HepG2 (cell line): ENCODE measurements around the gene KAZN. TPM values are rescaled to one million over a fixed set of nuclear protein-coding genes. Genes with fewer than 3 reads are reported as not detected.

Source experiments
- DNMT1 ChIP-seq: sonication (generic); formaldehyde crosslinking; IDR thresholded peaks from 2 replicates; pipeline ENCODE4 v1.5.1; 2020; ENCODE audit warnings: mild to moderate bottlenecking, missing genetic modification reagents
- ZBTB42 ChIP-seq: sonication (generic); formaldehyde crosslinking; IDR thresholded peaks from 2 replicates; pipeline ENCODE4 v1.5.0; 2020; ENCODE audit warnings: mild to moderate bottlenecking, missing genetic modification reagents
- ZNF607 ChIP-seq: sonication (generic); formaldehyde crosslinking; IDR thresholded peaks from 2 replicates; pipeline ENCODE4 v1.5.1; 2020; ENCODE audit warnings: missing genetic modification reagents, mild to moderate bottlenecking, borderline replicate concordance
- ZNF772 ChIP-seq: sonication (generic); formaldehyde crosslinking; IDR thresholded peaks from 2 replicates; pipeline ENCODE4 v1.5.0; 2020; ENCODE audit warnings: mild to moderate bottlenecking, missing genetic modification reagents
- ZNF83 ChIP-seq: sonication (generic); formaldehyde crosslinking; IDR thresholded peaks from 2 replicates; pipeline ENCODE4 v1.4.0; 2020; ENCODE audit warnings: missing genetic modification reagents, mild to moderate bottlenecking, borderline replicate concordance
- polyA plus RNA-seq, 8 experiments: library from polyadenylated mRNA; depleted of rRNA in 3 of 8; stranded (reverse) in 7 of 8; unstranded in 1 of 8; fragments of >200 nt; fragmentation: Illumina TruSeq in 4 of 8; extraction: Trizol in 4 of 8; gene quantifications; 2 replicates each; pipeline versions ENCODE4 v1.2.1 to v1.2.3, GENCODE V29; 2011 to 2016; ENCODE audit warnings: low read depth in 4 of 8, missing spikeins in 1 of 8, mixed read lengths in 1 of 8; ENCODE audit not compliant: insufficient read depth in 1 of 8
- total RNA-seq, 5 experiments: library from RNA; depleted of rRNA; stranded (reverse); fragments of >200 nt; fragmentation: Illumina TruSeq; extraction: Trizol; gene quantifications; 2 replicates each; pipeline ENCODE4 v1.2.3, GENCODE V29; 2016; ENCODE audit warnings: low read depth in 1 of 5
- TF ChIP-seq, protein P1 (sequence below): sonication (generic); formaldehyde crosslinking; IDR thresholded peaks from 2 replicates; pipeline ENCODE4 v1.5.0; 2020; ENCODE audit warnings: mild to moderate bottlenecking, missing genetic modification reagents, borderline replicate concordance
- TF ChIP-seq, protein P2 (sequence below): sonication (generic); formaldehyde crosslinking; IDR thresholded peaks from 2 replicates; pipeline ENCODE4 v1.8.1; 2023; ENCODE audit warnings: mild to moderate bottlenecking, inconsistent platforms, moderate library complexity, missing genetic modification reagents, borderline replicate concordance
- TF ChIP-seq, protein P3 (sequence below): sonication (generic); formaldehyde crosslinking; IDR thresholded peaks from one replicate; pipeline ENCODE4 v1.5.1; 2020; ENCODE audit warnings: mild to moderate bottlenecking, missing genetic modification reagents; ENCODE audit errors: not compliant biosample characterization

Gene KAZN
- total and polyA plus RNA-seq, 2 of the 13 experiments (the other 11 are each of a cell fraction or from before 2014, with no cell fraction given): 10.4 to 13.5 TPM

DNA sequence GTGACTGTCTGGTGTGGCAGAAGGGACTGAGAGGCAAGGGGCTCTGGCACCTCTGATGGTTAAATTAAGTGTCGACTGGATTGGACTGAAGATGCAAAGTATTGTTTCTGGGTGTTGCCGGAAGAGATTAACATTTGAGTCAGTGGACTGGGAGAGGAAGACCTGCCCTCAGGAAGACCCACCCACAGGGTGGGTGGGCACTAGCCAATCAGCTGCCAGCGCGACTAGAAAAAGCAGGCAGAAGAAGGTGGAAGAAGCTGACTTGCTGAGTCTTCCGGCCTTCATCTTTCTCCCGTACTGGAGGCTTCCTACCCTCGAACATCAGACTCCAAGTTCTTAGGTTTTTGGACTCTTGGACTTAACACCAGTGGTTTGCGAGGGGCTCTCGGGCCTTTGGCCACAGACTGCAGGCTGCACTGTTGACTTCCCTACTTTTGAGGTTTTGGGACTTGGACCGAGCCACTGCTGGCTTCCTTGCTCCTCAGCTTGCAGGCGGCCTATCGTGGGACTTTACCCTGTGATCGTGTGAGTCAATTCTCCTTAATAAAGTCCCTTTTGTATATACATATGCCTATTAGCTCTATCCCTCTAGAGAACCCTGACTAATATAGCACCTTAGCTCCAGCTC lies 79.6 kb downstream of the KAZN start (continued):
- TF ChIP-seq, protein P1, sequence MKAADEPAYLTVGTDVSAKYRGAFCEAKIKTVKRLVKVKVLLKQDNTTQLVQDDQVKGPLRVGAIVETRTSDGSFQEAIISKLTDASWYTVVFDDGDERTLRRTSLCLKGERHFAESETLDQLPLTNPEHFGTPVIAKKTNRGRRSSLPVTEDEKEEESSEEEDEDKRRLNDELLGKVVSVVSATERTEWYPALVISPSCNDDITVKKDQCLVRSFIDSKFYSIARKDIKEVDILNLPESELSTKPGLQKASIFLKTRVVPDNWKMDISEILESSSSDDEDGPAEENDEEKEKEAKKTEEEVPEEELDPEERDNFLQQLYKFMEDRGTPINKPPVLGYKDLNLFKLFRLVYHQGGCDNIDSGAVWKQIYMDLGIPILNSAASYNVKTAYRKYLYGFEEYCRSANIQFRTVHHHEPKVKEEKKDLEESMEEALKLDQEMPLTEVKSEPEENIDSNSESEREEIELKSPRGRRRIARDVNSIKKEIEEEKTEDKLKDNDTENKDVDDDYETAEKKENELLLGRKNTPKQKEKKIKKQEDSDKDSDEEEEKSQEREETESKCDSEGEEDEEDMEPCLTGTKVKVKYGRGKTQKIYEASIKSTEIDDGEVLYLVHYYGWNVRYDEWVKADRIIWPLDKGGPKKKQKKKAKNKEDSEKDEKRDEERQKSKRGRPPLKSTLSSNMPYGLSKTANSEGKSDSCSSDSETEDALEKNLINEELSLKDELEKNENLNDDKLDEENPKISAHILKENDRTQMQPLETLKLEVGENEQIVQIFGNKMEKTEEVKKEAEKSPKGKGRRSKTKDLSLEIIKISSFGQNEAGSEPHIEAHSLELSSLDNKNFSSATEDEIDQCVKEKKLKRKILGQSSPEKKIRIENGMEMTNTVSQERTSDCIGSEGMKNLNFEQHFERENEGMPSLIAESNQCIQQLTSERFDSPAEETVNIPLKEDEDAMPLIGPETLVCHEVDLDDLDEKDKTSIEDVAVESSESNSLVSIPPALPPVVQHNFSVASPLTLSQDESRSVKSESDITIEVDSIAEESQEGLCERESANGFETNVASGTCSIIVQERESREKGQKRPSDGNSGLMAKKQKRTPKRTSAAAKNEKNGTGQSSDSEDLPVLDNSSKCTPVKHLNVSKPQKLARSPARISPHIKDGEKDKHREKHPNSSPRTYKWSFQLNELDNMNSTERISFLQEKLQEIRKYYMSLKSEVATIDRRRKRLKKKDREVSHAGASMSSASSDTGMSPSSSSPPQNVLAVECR: no peak
- TF ChIP-seq ZNF607 (no peak), DNMT1 (CRISPR knock-in tag) (no peak), ZBTB42 (CRISPR knock-in tag) (no peak), ZNF83 (CRISPR knock-in tag) (no peak), ZNF772 (CRISPR knock-in tag) (no peak)
- TF ChIP-seq, protein P2, sequence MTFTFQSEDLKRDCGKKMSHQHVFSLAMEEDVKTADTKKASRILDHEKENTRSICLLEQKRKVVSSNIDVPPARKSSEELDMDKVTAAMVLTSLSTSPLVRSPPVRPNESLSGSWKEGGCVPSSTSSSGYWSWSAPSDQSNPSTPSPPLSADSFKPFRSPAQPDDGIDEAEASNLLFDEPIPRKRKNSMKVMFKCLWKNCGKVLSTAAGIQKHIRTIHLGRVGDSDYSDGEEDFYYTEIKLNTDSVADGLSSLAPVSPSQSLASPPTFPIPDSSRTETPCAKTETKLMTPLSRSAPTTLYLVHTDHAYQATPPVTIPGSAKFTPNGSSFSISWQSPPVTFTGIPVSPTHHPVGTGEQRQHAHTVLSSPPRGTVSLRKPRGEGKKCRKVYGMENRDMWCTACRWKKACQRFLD: no peak
- TF ChIP-seq, protein P3, sequence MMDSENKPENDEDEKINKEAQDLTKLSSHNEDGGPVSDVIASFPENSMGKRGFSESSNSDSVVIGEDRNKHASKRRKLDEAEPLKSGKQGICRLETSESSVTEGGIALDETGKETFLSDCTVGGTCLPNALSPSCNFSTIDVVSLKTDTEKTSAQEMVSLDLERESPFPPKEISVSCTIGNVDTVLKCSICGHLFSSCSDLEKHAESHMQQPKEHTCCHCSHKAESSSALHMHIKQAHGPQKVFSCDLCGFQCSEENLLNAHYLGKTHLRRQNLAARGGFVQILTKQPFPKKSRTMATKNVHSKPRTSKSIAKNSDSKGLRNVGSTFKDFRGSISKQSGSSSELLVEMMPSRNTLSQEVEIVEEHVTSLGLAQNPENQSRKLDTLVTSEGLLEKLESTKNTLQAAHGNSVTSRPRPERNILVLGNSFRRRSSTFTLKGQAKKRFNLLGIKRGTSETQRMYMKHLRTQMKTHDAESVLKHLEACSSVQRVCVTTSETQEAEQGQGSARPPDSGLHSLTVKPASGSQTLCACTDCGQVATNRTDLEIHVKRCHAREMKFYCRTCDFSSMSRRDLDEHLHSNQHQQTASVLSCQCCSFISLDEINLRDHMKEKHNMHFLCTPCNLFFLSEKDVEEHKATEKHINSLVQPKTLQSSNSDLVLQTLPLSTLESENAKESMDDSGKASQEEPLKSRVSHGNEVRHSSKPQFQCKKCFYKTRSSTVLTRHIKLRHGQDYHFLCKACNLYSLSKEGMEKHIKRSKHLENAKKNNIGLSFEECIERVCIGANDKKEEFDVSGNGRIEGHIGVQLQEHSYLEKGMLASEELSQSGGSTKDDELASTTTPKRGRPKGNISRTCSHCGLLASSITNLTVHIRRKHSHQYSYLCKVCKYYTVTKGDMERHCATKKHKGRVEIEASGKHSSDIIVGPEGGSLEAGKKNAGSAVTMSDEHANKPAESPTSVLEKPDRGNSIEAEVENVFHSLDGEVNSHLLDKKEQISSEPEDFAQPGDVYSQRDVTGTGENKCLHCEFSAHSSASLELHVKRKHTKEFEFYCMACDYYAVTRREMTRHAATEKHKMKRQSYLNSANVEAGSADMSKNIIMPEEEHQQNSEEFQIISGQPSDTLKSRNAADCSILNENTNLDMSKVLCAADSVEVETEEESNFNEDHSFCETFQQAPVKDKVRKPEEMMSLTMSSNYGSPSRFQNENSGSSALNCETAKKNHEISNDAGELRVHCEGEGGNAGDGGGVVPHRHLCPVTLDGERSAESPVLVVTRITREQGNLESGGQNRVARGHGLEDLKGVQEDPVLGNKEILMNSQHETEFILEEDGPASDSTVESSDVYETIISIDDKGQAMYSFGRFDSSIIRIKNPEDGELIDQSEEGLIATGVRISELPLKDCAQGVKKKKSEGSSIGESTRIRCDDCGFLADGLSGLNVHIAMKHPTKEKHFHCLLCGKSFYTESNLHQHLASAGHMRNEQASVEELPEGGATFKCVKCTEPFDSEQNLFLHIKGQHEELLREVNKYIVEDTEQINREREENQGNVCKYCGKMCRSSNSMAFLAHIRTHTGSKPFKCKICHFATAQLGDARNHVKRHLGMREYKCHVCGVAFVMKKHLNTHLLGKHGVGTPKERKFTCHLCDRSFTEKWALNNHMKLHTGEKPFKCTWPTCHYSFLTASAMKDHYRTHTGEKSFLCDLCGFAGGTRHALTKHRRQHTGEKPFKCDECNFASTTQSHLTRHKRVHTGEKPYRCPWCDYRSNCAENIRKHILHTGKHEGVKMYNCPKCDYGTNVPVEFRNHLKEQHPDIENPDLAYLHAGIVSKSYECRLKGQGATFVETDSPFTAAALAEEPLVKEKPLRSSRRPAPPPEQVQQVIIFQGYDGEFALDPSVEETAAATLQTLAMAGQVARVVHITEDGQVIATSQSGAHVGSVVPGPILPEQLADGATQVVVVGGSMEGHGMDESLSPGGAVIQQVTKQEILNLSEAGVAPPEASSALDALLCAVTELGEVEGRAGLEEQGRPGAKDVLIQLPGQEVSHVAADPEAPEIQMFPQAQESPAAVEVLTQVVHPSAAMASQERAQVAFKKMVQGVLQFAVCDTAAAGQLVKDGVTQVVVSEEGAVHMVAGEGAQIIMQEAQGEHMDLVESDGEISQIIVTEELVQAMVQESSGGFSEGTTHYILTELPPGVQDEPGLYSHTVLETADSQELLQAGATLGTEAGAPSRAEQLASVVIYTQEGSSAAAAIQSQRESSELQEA (CRISPR knock-in tag): no peak
